Esophagus muscularis mucosa (tissue), 3 donors: ENCODE measurements around the gene XRN2.

Experiments
- CTCF ChIP-seq, 3 experiments: fragments of 200-600 bp in 2 of 3; fragments of 450-650 bp in 1 of 3; sonication (generic) in 2 of 3; IDR thresholded peaks; one replicate each; pipeline ENCODE4 v1.5.1; 2017 to 2019; ENCODE audit warnings: antibody characterized with exemption in 3 of 3, mild to moderate bottlenecking in 2 of 3, moderate library complexity in 1 of 3
- POLR2A ChIP-seq: fragments of 450-650 bp; IDR thresholded peaks from one replicate; pipeline ENCODE4 v1.6.1; 2017; ENCODE audit warnings: antibody characterized with exemption, moderate library complexity, mild to moderate bottlenecking, low read depth

- TF ChIP-seq CTCF (IDR thresholded peaks at IDR 0.05) = no peak
- TF ChIP-seq POLR2A = no peak
Measured at GRCh38 chr20:21303872-21304586, 898 bp downstream of the XRN2 start.
